ENCODE results near the gene EPB41L4A.

DNA sequence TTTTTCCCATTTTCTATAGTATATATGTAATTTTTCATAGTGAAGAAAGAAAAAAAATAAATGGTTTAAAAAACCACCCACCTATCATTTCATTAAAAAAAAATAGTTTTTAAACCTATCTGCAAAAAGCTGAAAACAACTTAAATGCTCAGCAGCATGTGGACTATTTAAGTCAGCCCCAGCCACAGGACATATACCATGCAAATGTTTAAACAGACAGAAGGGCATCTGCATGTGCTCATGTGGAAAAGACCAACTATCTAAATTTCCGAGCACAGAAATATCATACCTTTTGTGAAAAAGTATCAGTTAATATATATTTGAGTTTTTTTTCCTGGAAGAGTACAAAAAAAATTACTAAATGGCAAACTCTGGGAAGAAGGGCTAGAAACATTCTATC lies 143.4 kb downstream of the EPB41L4A start:
- TF ChIP-seq, protein P1, sequence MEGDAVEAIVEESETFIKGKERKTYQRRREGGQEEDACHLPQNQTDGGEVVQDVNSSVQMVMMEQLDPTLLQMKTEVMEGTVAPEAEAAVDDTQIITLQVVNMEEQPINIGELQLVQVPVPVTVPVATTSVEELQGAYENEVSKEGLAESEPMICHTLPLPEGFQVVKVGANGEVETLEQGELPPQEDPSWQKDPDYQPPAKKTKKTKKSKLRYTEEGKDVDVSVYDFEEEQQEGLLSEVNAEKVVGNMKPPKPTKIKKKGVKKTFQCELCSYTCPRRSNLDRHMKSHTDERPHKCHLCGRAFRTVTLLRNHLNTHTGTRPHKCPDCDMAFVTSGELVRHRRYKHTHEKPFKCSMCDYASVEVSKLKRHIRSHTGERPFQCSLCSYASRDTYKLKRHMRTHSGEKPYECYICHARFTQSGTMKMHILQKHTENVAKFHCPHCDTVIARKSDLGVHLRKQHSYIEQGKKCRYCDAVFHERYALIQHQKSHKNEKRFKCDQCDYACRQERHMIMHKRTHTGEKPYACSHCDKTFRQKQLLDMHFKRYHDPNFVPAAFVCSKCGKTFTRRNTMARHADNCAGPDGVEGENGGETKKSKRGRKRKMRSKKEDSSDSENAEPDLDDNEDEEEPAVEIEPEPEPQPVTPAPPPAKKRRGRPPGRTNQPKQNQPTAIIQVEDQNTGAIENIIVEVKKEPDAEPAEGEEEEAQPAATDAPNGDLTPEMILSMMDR (IDR thresholded peaks at IDR 0.05), result no peak
- TF ChIP-seq POLR2A (IDR thresholded peaks at IDR 0.05) (no peak), EP300 (IDR thresholded peaks at IDR 0.05) (no peak)

Data from ovary (tissue), 3 donors.